Activated CD4-positive, alpha-beta memory T cell treated with anti-CD3 and anti-CD28 coated beads for 36 hours (primary cell): ENCODE results near the gene CTXND1. TPM values are rescaled to one million over a fixed set of nuclear protein-coding genes. Genes with fewer than 3 reads are reported as not detected.

Source experiments
- CTCF ChIA-PET: fragments of 350-600 bp; sonication (Branson Sonifier 250); formaldehyde crosslinking; loops from one replicate; lab custom pipeline; 2021; ENCODE audit warnings: antibody characterized with exemption, inconsistent platforms; lab: Charles Lee
- POLR2A ChIA-PET: fragments of 350-600 bp; sonication (Branson Sonifier 250); formaldehyde crosslinking; loops from one replicate; lab custom pipeline; 2021; ENCODE audit warnings: antibody characterized with exemption; lab: Charles Lee
- DNase-seq: peaks from one replicate; pipeline ENCODE4 v3.0.0-alpha.2; 2020
- H3K27ac Mint-ChIP-seq: one replicate; pipeline ENCODE4 v1.8.0; 2021; ENCODE audit warnings: mixed read lengths
- H3K27me3 Mint-ChIP-seq: one replicate; pipeline ENCODE4 v1.8.0; 2021; ENCODE audit warnings: mixed read lengths
- H3K36me3 Mint-ChIP-seq: one replicate; pipeline ENCODE4 v1.8.0; 2021; ENCODE audit warnings: mixed read lengths
- H3K4me1 Mint-ChIP-seq: one replicate; pipeline ENCODE4 v1.8.0; 2021; ENCODE audit warnings: low read depth, mixed read lengths
- H3K4me3 Mint-ChIP-seq: one replicate; pipeline ENCODE4 v1.8.0; 2021; ENCODE audit warnings: mild to moderate bottlenecking, mixed read lengths
- H3K9me3 Mint-ChIP-seq: one replicate; pipeline ENCODE4 v1.8.0; 2021; ENCODE audit warnings: mixed read lengths
- intact Hi-C: fragments of 100-400 bp; cut with micrococcal nuclease; formaldehyde crosslinking; loops from one replicate; pipeline ENCODE4 v1.15.1; 2023
- total RNA-seq, 2 experiments: library from RNA; stranded (reverse); gene quantifications; one replicate each; pipeline ENCODE4 v1.2.3, GENCODE V29; 2021

Gene CTXND1
- total RNA-seq, 2 experiments from 2014 or later = not detected

DNA sequence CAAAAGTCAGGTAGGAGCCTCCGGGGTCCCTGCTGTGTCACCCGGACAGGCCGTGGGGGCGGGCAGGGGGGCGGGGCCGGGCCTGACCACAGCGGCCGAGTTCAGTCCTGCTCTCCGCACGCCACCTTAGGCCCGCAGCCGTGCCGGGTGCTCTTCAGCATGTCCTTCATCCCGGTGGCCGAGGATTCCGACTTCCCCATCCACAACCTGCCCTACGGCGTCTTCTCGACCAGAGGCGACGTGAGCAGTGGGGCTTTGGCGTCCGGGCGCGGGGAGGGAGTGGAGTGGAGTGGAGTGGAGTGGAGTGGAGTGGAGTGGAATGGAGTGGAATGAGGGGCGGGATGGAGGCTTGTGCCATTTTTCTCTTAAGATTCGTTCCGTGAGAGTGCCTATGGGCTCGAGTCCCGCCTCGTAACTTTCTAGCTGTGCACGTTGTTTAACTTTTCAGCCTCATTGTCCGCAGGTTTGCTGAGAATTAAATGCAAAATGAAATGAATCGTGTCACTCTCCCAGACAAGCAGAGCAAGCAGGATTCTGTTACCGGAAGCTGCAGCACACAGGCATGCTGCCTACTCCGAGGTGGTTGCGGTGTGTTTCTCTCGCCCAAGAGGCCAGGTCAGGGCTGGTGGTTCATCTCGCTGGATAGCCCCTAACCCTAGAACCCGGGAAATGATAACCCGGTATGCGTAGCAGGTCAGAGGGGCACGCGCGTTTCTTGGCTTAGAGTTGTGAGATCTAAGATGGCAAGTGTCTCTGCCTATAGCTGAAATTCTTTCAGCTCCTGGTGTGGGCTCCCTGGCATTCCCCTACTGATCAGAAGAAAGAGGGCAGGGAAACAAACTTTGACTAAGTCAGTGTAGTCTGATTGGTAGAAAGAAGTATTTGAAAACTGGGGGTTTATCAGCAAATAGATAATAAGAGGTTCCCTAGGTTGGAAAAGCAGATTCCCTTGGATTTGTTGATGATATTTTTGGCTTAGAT, 98.8 kb downstream of the CTXND1 start, which contains the start of gene FAH:
FAH (plus strand) TSS at position 104 of the 981 bp plus-strand sequence; CDS start at position 160, 56 bp downstream.
- H3K27me3 Mint-ChIP-seq = no peaks in the 10 kb centered on the region
- intact Hi-C loops = loop anchor here (1.0 to 10.0 kb wide), 8 partner anchors 41 to 1142 kb away; partner anchors contain the start of genes BCL2A1 and ZFAND6

DNA sequence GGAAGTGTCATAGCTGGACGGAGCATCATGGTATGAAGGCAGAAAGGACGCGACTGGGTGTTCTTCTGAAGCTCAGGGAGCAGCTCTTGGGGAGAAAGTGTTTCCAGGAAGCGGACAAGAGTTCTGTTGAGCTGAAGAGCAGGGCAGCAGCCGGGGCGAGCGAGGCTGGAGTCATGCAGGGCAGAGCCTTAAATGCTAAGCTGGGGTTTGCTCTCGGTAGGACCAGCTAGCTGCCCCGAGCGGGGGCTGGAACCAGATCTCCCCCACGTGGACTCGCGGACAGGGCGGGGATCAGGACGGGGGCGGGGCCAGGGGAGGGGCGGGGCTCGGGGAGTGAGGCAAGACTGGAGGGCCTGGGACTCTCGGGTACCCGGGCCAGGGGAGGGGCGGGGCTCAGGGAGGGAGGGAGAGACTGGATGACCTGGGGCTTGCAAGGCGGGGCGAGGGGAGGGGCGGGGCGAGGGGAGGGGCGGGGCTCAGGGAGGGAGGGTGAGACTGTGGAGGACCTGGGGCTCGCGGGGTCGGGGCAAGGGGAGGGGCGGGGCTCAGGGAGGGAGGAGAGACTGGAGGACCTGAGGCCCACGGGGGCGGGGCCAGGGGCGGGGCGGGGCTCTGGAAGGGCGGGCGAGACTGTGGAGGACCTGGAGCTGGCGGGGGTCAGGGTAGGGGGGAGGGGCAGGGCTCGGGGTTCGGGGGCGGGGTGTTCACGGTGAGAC, 99.7 kb downstream of the CTXND1 start:
- ChIA-PET CTCF (interaction anchor here (1.1 kb wide), 1 partner anchor 299 kb away, joined by 3 read pairs; no protein-coding TSS in a partner anchor), POLR2A (interaction anchor here (1.0 to 1.4 kb wide), 4 partner anchors 71 to 93 kb away, joined by 3 to 4 read pairs (median 4); partner anchors contain the start of gene ZFAND6)
- Mint-ChIP-seq H3K27ac (peak overlapping the region; percentile 50), H3K9me3 (no peaks in the 10 kb centered on the region), H3K27me3 (no peaks in the 10 kb centered on the region), H3K4me1 (peaks cover 23% of the 10 kb centered on the region), H3K4me3 (peak overlapping the region; percentile 82), H3K36me3 (peaks cover 5% of the 10 kb centered on the region)
- intact Hi-C loops = loop anchor here (1.0 to 10.0 kb wide), 8 partner anchors 40 to 1142 kb away; partner anchors contain the start of genes BCL2A1 and ZFAND6
- DNase-seq = peak; percentile 98

More for the DNA sequence above, 98.8 kb downstream of the CTXND1 start, which contains the start of gene FAH:
- Mint-ChIP-seq H3K36me3 (peaks cover 5% of the 10 kb centered on the region), H3K27ac (peak within 1 kb of the TSS; percentile 81), H3K4me3 (peak within 1 kb of the TSS; percentile 82), H3K9me3 (no peaks in the 10 kb centered on the region), H3K4me1 (peaks cover 23% of the 10 kb centered on the region)
- ChIA-PET POLR2A (interaction anchor here (1.0 to 1.4 kb wide), 4 partner anchors 80 to 143 kb away, joined by 3 to 4 read pairs (median 4); partner anchors contain the start of gene ZFAND6), CTCF (interaction anchor here (0.9 kb wide), 1 partner anchor 81 kb away, joined by 3 read pairs; no protein-coding TSS in a partner anchor)
- peak; percentile 74 for DNase-seq

DNA sequence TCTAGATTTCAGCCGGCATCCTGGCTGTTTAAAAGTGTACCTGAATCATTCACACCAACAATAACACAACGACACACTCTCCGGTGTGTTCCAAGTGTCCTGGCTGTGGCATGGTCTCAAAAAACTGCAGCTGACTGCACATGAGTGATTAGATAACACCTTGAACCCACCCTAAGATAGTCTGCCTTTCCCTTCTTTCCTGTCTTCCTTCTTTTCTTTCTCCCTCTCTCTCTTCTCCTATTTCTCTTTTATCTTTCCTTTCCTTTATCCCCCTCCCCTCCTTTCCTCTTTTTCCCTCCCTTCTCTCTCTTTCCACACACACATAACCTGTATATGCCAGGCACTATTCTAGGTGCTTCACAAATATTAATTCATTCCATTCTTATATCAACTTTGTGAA, 100.4 kb downstream of the CTXND1 start:
- H3K27ac Mint-ChIP-seq = peak overlapping the region; percentile 50
- peaks cover 2% of the 10 kb centered on the region for H3K9me3 Mint-ChIP-seq
- DNase-seq = no peak
- no peaks in the 10 kb centered on the region for H3K27me3 Mint-ChIP-seq
- H3K4me1 Mint-ChIP-seq = peaks cover 23% of the 10 kb centered on the region
- ChIA-PET CTCF (interaction anchor here (1.1 kb wide), 1 partner anchor 298 kb away, joined by 3 read pairs; no protein-coding TSS in a partner anchor), POLR2A (interaction anchor here (1.0 kb wide), 2 partner anchors 71 to 79 kb away, joined by 3 to 4 read pairs; no protein-coding TSS in a partner anchor)
- H3K4me3 Mint-ChIP-seq = peak overlapping the region; percentile 74
- intact Hi-C loops = loop anchor here (5.0 to 10.0 kb wide), 3 partner anchors 39 to 1143 kb away; no protein-coding TSS in a partner anchor
- H3K36me3 Mint-ChIP-seq = peaks cover 5% of the 10 kb centered on the region

DNA sequence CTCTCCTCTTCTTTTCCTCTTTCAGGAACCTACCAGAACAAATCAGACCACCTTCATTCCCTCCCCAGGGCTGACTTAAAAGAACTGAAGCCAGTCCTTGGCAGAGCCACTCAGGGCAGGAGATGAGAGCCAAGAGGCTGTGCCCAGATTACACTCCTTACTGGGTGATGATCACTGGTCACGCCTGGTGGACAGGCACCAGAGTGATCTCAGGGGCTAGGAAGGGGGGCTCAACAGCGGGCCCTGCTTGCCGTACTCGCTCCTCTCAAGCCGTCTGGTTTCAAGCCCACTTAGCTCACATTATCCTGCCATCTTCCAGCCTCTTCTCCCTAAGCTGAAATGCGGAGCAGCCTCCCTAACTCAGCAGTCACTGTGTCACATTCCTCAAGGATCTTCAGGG, 100.9 kb downstream of the CTXND1 start:
- Mint-ChIP-seq H3K36me3 (peaks cover 5% of the 10 kb centered on the region), H3K4me3 (no peak overlapping the region), H3K27ac (no peak overlapping the region), H3K4me1 (peaks cover 23% of the 10 kb centered on the region), H3K9me3 (peaks cover 2% of the 10 kb centered on the region), H3K27me3 (no peaks in the 10 kb centered on the region)
- POLR2A ChIA-PET = no interaction called here
- DNase-seq = no peak
- intact Hi-C loops = loop anchor here (5.0 to 10.0 kb wide), 3 partner anchors 39 to 1144 kb away; no protein-coding TSS in a partner anchor
- CTCF ChIA-PET = no interaction called here

Other genes starting within 250 kb of the CTXND1 start
- 10 to 100 TPM; 32.2 to 33.4 TPM for gene ZFAND6, start 192.5 kb downstream of the CTXND1 start, total RNA-seq
- gene FAH, start 99.2 kb downstream of the CTXND1 start, total RNA-seq = 10 to 100 TPM; 74.5 to 79.4 TPM
- under 1 TPM; 0.10 to 0.38 TPM for gene ARNT2, start 152.2 kb upstream of the CTXND1 start, total RNA-seq